ENCODE data around the gene TOMM40. TPM values are rescaled to one million over a fixed set of nuclear protein-coding genes. Genes with fewer than 3 reads are reported as not detected.
A peak's percentile ranks its signal among the peaks of the same experiment; 100 is the strongest.
"Not testable (repeated sequence)": the region's sequence is repeated elsewhere in the genome, so short reads cannot be mapped to it uniquely, and the experiment has no call there.

Gene TOMM40
- total and polyA plus RNA-seq, 7 donors = 42.3 to 330 (median 69.7) TPM

GRCh38 chr19:44909775-44910174, 18.7 kb downstream of the TOMM40 start:
- no peak for TF ChIP-seq CTCF (IDR thresholded peaks at IDR 0.05)
- no peak overlapping the region for H3K27ac ChIP-seq
- H3K36me3 ChIP-seq (ENCODE audit: insufficient read depth in 1 of 2, low read depth in 1 of 2) = no peaks in the 10 kb centered on the region
- intact Hi-C loops (cut with DNase I) = loop anchor here (5.0 to 10.0 kb wide), 2 partner anchors 145 to 148 kb away; no protein-coding TSS in a partner anchor
- WGBS, 3 donors = 80 to 89% (median 81%) methylated on average over 5 of the region's 5 CpGs
- peaks cover 0 to 53% (median 18%) of the 10 kb centered on the region in 3 donors for H3K27me3 ChIP-seq (ENCODE audit: insufficient read depth in 3 of 3, low read length in 2 of 3)
- no peaks in the 10 kb centered on the region for H3K4me1 ChIP-seq
- ATAC-seq = no peak
- H3K4me3 ChIP-seq = no peak overlapping the region
- no peaks in the 10 kb centered on the region for H3K9me3 ChIP-seq
- no peak for DNase-seq

- peaks cover 0 to 34% (median 7%) of the 10 kb centered on the region in 3 donors for H3K27me3 ChIP-seq (ENCODE audit: insufficient read depth in 3 of 3, low read length in 2 of 3)
- H3K9me3 ChIP-seq; DNase-seq; ATAC-seq; H3K4me1 ChIP-seq; H3K4me3 ChIP-seq; H3K27ac ChIP-seq; intact Hi-C loops (cut with DNase I); H3K36me3 ChIP-seq (ENCODE audit: insufficient read depth in 1 of 2, low read depth in 1 of 2): not testable (repeated sequence)
- WGBS, 3 donors = 84 to 97% (median 85%) methylated on average over 6 of the region's 6 CpGs
These were observed 20.8 kb downstream of the TOMM40 start for GRCh38 chr19:44911896-44912295.

- ATAC-seq = peak in 3 of 4 donors; percentile 31 to 52 (median 35)
- 12 to 39% (median 16%) methylated on average over 5 to 6 of the region's 6 CpGs for WGBS, 3 donors
- TF ChIP-seq CTCF (IDR thresholded peaks at IDR 0.05) = no peak
- H3K27ac ChIP-seq = no peak overlapping the region
- DNase-seq = peak; percentile 61 to 78
- H3K27me3 ChIP-seq (ENCODE audit: insufficient read depth in 3 of 3, low read length in 2 of 3) = peaks cover 0 to 26% (median 3%) of the 10 kb centered on the region in 3 donors
- H3K4me1 ChIP-seq = no peaks in the 10 kb centered on the region
- intact Hi-C loops (cut with DNase I) = no loop called here
- no peak overlapping the region for H3K4me3 ChIP-seq
- H3K9me3 ChIP-seq = no peaks in the 10 kb centered on the region
- no peaks in the 10 kb centered on the region for H3K36me3 ChIP-seq (ENCODE audit: insufficient read depth in 1 of 2, low read depth in 1 of 2)
These were observed 21.8 kb downstream of the TOMM40 start for GRCh38 chr19:44912854-44913253.

GRCh38 chr19:44913512-44914432, 22.7 kb downstream of the TOMM40 start:
- H3K9me3 ChIP-seq; intact Hi-C loops (cut with DNase I); H3K4me3 ChIP-seq; H3K27ac ChIP-seq; H3K4me1 ChIP-seq; H3K36me3 ChIP-seq (ENCODE audit: insufficient read depth in 1 of 2, low read depth in 1 of 2); DNase-seq; ATAC-seq: not testable (repeated sequence)
- peaks cover 0 to 26% (median 3%) of the 10 kb centered on the region in 3 donors for H3K27me3 ChIP-seq (ENCODE audit: insufficient read depth in 3 of 3, low read length in 2 of 3)
- WGBS, 3 donors = 42 to 62% (median 47%) methylated on average over 22 to 23 of the region's 23 CpGs

GRCh38 chr19:44914433-44915206, 23.6 kb downstream of the TOMM40 start, which contains the start of gene APOC1:
TSS of gene APOC1 (plus strand) at chr19:44914608. CDS start at chr19:44914892, 284 bp downstream.
- intact Hi-C loops (cut with DNase I); H3K27ac ChIP-seq; H3K36me3 ChIP-seq (ENCODE audit: insufficient read depth in 1 of 2, low read depth in 1 of 2); H3K9me3 ChIP-seq; H3K4me1 ChIP-seq: not testable (repeated sequence)
- peak; percentile 84 to 91 for DNase-seq
- peak within 1 kb of the TSS; percentile 64 for H3K4me3 ChIP-seq
- ATAC-seq = peak; percentile 88 to 95 (median 90)
- WGBS, 3 donors = 3 to 12% (median 6%) methylated on average over 25 to 27 of the region's 28 CpGs
- H3K27me3 ChIP-seq (ENCODE audit: insufficient read depth in 3 of 3, low read length in 2 of 3) = peaks cover 0 to 26% (median 0%) of the 10 kb centered on the region in 3 donors
